Lower leg skin (tissue), 3 donors: Measurements from ENCODE around the gene ATE1.

ENCODE experiments used
- CTCF ChIP-seq, 3 donors: fragments of 450-650 bp; IDR thresholded peaks; one replicate each; pipeline ENCODE4 v1.5.1; 2016; ENCODE audit warnings: antibody characterized with exemption in 3 of 3, mild to moderate bottlenecking in 3 of 3, moderate library complexity in 2 of 3
- POLR2A ChIP-seq, 2 donors: fragments of 450-650 bp; IDR thresholded peaks; one replicate each; pipeline ENCODE4 v1.6.1; 2016 to 2017; ENCODE audit warnings: antibody characterized with exemption in 2 of 2, mild to moderate bottlenecking in 1 of 2, moderate library complexity in 1 of 2

GRCh38 chr10:121803611-121804010 is 124.2 kb downstream of the ATE1 start:
- TF ChIP-seq CTCF (IDR thresholded peaks at IDR 0.05) (no peak), POLR2A (IDR thresholded peaks at IDR 0.05) (no peak)
